SKM-1 treated with dmso at 0.1 percent for 144 hours (cell line): ENCODE results near the gene PDCD1.
"Not testable (repeated sequence)": the region's sequence is repeated elsewhere in the genome, so short reads cannot be mapped to it uniquely, and the experiment has no call there.

Experiments
- DNase-seq: peaks from one replicate; lab custom pipeline; 2025; ENCODE audit not compliant: unreplicated experiment; lab: John Stamatoyannopoulos, UW

PDCD1 gene

GRCh38 chr2:241835611-241836010, 23.1 kb downstream of the PDCD1 start:
- no peak for DNase-seq

- no peak for DNase-seq
Measured at GRCh38 chr2:241834527-241835210, 24.0 kb downstream of the PDCD1 start.

DNA sequence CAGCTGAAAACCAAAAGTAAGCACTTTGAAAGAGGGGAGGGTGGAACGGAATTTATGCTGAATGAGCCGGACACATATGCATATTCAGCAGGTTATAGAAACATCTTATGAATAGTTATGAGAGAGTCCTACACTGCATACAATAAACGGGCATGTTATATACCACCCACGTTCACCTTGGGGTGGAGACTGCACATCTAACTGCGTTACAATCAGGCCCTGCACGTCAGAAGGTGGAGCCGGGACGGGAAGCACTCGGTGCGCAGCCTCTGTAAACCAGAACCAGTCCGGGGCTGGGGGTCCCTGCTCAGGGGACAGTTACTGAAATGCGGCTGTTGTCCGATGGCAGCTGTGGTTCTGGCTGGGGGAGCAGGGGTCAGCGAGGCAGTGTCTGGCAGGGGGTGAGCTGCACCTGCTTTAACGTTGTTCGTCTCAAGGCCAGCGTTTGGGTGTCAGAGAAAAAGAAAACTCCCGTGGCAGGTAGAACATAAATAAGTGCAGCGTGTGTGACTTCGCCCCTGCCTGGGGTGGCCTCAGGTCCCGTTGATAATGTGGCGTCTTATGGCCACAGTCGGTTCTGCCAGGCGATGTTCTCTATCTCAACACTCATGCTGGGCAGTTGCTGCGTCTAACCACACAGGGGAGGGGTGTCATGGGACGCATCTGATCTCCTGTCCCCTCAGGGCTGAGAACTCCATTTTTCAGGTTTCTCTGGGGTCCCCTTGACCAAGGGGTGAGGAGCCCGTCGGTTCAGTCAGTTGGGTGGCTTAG, 24.8 kb downstream of the PDCD1 start:
- not testable (repeated sequence) for DNase-seq

- no peak for DNase-seq
Measured at GRCh38 chr2:241833101-241833663, 25.5 kb downstream of the PDCD1 start.

GRCh38 chr2:241827394-241827793, 31.3 kb downstream of the PDCD1 start:
- DNase-seq, result no peak

GRCh38 chr2:241823531-241824437, 34.9 kb downstream of the PDCD1 start:
- not testable (repeated sequence) for DNase-seq

- DNase-seq, result no peak
Measured at GRCh38 chr2:241822264-241822623, 36.5 kb downstream of the PDCD1 start.

DNA sequence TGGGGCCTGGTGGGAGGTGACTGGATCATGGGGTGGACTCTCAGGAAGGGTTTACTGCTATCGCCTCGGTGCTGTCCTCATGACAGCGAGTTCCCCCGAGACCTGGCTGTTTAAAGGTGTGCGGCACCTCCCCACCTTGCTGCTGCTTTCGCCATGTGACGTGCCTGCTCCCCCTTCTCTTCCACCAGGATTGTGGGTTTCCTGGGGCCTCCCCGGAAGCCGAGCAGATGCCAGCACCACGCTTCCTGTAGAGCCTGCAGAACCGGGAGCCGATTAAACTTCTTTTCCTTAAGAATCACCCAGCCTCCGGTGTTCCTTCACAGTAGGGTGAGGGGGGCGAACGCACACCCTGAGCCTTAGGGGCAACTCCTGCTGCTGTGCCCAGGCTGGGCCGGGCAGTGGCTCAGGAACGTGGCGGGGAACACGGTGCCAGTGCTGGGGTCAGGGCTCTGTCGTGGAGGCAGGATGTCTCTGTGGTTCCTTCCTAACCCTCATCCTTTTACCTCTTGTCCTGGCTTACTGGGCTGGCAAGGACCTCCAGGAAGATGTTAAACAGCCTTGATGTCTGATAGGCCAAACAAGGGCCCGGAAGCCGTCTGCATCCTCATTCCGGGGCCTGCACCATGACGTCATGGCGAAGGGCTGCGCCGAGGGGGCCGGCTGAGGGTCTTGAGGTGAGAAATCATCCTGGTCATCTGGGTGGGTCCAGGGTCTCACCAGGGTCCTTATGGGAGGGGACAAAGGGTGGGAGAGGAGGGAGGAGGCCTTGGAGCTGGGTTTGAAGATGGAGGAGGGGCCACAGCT, 37.0 kb downstream of the PDCD1 start:
- DNase-seq, result no peak

DNA sequence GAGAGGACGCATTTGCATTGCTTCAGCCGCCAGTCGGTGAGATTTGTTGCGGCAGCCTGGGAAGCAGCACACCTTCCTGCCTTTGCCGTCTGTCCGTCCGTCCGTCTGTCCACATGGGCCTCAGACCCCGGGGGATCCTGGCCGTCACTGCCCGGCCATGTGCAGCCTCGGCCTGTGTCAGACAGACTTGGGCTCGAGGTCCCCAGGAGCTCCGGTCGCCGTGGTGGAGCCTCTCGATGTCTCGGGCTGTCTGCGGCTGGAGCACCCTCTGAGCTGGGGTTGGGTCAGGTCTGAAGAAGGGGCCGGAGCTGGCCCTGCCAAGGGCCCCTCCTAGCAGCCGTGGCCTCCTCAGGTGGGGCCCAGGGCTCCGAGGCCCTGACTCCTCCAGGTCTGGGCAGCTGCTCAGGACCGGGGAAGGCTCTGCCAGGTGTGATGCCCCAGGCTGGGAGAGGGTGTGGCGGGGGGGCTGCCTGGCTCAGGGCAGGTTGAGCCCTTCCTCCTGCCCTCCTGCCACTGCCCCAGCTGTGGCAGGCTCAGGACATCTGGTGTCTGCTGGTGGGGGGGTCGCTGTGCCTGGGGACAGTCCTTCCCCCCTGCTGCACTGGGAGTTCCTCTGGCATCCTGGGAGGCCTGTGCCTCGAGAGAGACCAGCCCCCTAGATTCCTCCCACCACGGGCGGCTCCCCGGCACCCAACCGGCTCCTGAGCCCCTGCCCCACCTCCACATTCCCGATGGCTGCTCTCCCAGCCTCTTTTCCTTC, 37.9 kb downstream of the PDCD1 start:
- no peak for DNase-seq

DNA sequence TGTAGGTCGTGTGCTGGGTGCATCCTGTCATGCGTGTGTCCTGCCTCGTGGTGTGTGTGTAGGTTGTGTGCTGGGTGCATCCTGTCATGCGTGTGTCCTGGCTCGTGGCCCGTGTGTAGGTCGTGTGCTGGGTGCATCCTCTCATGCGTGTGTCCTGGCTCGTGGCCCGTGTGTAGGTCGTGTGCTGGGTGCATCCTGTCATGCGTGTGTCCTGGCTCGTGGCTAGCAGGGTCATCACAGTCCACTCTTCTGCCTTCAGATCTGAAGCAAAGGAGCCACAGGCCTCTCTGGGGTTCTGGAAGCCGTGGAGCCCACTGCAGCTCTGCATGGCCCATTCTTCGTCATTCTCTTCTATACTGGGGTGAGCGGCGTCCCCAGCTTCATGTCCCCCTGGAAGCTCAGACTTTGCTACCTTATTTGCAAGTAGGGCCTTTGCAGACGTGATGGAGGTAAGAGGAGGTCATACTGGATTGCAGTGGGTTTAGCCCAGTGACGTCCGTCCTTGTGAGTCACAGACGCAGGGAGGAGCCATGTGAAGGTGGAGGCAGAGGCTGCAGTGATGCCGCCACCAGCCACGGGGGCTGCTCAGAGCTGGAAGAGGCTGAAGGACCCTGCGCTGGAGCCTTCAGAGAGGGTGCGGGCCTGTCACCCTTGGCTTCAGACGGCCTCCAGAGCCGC, 38.6 kb downstream of the PDCD1 start:
- not testable (repeated sequence) for DNase-seq

DNA sequence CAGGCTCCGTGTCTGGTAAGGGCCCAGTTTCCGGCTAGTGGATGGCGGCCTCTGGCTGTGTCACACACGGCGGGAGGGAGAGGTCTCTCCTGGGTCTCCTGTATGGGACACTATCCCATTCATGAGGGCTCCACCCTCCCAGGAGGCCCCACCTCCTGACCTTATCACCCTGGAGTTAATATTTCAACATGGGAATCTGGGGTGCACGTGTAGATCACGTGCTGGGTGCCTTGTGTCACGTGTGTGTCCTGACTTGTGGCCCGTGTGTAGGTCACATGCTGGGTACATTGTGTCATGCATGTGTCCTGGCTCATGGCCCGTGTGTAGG, 39.8 kb downstream of the PDCD1 start:
- DNase-seq, result no peak

- no peak for DNase-seq
Measured at GRCh38 chr2:241818229-241818942, 40.3 kb downstream of the PDCD1 start.

GRCh38 chr2:241817821-241818215, 40.9 kb downstream of the PDCD1 start:
- not testable (repeated sequence) for DNase-seq

DNA sequence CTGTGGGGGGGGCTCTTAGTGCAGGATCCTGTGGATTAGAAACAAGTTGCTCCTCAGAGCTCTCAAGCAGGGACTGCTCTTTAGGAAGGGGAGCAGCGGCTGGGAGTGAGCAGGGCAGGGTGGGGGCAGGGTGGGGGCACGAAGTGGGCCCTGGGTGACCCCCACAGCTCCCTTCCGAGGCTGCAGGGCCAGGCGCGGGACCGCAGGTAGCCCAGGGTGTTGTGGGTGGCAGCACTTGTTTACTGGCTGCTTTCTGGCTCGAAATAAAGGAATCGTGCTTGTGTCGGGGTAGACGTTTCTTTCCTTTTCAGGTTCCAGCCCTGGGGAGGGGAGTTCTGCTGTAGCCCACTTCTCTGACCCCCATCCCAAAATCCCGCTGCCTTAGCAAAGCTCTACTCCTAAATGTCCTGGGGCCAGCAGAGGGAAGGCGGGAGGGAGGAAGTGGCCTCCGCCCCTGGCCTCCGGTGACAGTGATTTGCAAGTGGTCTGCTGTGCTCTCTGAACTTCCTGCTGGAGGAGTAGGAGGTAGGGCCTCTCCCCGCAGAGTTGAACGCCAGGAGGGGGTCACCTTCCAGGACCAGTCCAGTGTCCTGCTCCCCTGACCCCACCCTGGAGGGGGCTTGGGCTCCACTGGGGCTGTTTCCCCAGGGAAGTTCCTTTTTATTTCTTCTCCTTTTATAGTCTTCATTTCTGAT, 41.4 kb downstream of the PDCD1 start:
- no peak for DNase-seq

GRCh38 chr2:241816431-241817121, 42.1 kb downstream of the PDCD1 start:
- no peak for DNase-seq

DNA sequence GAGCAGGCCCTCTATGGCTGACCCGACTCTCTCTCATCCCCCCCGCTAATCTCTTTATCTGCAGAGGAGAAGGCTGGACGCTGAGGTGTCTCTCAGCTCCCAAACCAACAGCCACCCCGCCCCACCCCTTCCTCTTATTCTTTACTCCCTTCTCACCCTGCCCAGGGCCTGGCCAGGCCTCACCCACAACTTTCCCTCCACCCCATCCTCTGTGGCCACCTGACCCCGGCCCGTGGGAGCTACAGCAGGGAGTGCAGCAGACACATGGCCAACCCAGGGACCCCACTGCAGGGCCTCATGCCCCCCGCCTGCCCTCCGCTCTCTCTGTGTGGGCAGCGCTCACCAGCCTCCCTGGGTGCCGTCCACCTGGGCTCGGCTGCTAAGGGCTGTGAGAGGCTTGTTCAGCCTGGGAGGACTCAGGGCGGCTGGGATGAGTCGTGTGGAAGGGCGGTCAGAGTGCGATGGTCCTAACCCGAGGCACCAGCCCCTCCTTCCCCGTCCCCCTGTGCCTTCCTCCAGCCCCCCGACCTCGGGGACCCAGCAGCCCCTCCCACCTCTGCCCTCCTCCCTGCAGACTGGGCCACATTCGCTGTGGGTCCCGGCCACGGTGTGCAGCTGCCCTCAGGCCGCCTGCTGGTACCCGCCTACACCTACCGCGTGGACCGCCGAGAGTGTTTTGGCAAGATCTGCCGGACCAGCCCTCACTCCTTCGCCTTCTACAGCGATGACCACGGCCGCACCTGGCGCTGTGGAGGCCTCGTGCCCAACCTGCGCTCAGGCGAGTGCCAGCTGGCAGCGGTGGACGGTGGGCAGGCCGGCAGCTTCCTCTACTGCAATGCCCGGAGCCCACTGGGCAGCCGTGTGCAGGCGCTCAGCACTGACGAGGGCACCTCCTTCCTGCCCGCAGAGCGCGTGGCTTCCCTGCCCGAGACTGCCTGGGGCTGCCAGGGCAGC, 42.9 kb downstream of the PDCD1 start:
- DNase-seq, result no peak
